Keratinocyte (primary cell): Measurements from ENCODE around the gene DOP1B.

Source experiments
- CTCF ChIP-seq, 3 experiments: IDR thresholded peaks in 1 of 3; conservative IDR thresholded peaks in 1 of 3; optimal IDR thresholded peaks in 1 of 3; 2 replicates in 2 of 3; 3 replicates in 1 of 3; pipeline versions ENCODE3 to v1.5.1; 2011; ENCODE audit warnings: low read length in 3 of 3, mild to moderate bottlenecking in 3 of 3, moderate library complexity in 2 of 3, control low read depth in 1 of 3, inconsistent platforms in 1 of 3; ENCODE audit not compliant: insufficient read depth in 2 of 3; ENCODE audit errors: extremely low read depth in 1 of 3
- EZH2 ChIP-seq: IDR thresholded peaks from one replicate; pipeline ENCODE4 v1.6.1; 2012; ENCODE audit warnings: inconsistent platforms, mild to moderate bottlenecking, low read length, moderate library complexity

GRCh38 chr21:36127250-36127904, 29.2 kb upstream of the DOP1B start:
- TF ChIP-seq CTCF (optimal IDR thresholded peaks at IDR 0.05 in 1 of 3, IDR thresholded peaks at IDR 0.05 in 1 of 3, conservative IDR thresholded peaks at IDR 0.05 in 1 of 3; ENCODE audit: extremely low read depth in 1 of 3, insufficient read depth in 2 of 3, low read length in 3 of 3) (no peak), EZH2 (no peak)
